GM23338 (cell line): Measurements from ENCODE around the gene ITGA7. TPM values are rescaled to one million over a fixed set of nuclear protein-coding genes. Genes with fewer than 3 reads are reported as not detected.

Experiments used
- ATAC-seq: fragments of 200-7000 bp; cut with Tn5 transposase; 3 replicates; pipeline ENCODE4 v1.9.1; 2020
- DNase-seq: peaks from one replicate; pipeline ENCODE4 v3.0.0-alpha.2; 2015; ENCODE audit warnings: low spot score
- H2AFZ ChIP-seq: fragments of 200-600 bp; sonication (generic); 2 replicates; pipeline ENCODE4 v1.8.0; 2016; ENCODE audit warnings: antibody characterized with exemption, mild to moderate bottlenecking, moderate library complexity
- H3F3A ChIP-seq: fragments of 200-600 bp; sonication (generic); replicated peaks from 2 replicates; pipeline ENCODE4 v1.8.0; 2017; ENCODE audit warnings: antibody characterized with exemption, mixed run types, low read depth
- H3K27ac ChIP-seq: fragments of 200-600 bp; sonication (generic); 2 replicates; pipeline ENCODE4 v1.6.1; 2016; ENCODE audit warnings: low read depth
- H3K27me3 ChIP-seq: fragments of 200-600 bp; sonication (generic); 2 replicates; pipeline ENCODE4 v1.8.0; 2016; ENCODE audit warnings: mild to moderate bottlenecking, mixed run types, moderate library complexity; ENCODE audit not compliant: insufficient read depth
- H3K36me3 ChIP-seq: fragments of 200-600 bp; sonication (generic); 2 replicates; pipeline ENCODE4 v1.8.0; 2016; ENCODE audit warnings: mild to moderate bottlenecking; ENCODE audit not compliant: insufficient read depth
- H3K4me1 ChIP-seq: fragments of 200-600 bp; sonication (generic); 2 replicates; pipeline ENCODE4 v1.8.0; 2016; ENCODE audit warnings: mild to moderate bottlenecking, moderate library complexity; ENCODE audit not compliant: insufficient read depth
- H3K4me2 ChIP-seq: fragments of 200-600 bp; sonication (generic); 2 replicates; pipeline ENCODE4 v1.7.1; 2017; ENCODE audit warnings: mixed run types
- H3K4me3 ChIP-seq: fragments of 200-600 bp; sonication (generic); 2 replicates; pipeline ENCODE4 v1.6.1; 2016; ENCODE audit warnings: mixed run types
- H3K79me2 ChIP-seq: fragments of 200-600 bp; sonication (generic); replicated peaks from 2 replicates; pipeline ENCODE4 v1.8.0; 2017; ENCODE audit warnings: mild to moderate bottlenecking; ENCODE audit not compliant: insufficient read depth
- H3K9me2 ChIP-seq: fragments of 200-600 bp; sonication (generic); 2 replicates; pipeline ENCODE4 v1.8.0; 2017; ENCODE audit not compliant: insufficient read depth
- H4K20me1 ChIP-seq: fragments of 200-600 bp; sonication (generic); replicated peaks from 2 replicates; pipeline ENCODE4 v1.8.0; 2017; ENCODE audit warnings: mild to moderate bottlenecking; ENCODE audit not compliant: insufficient read depth
- H3K27ac Mint-ChIP-seq: 2 replicates; pipeline ENCODE4 v1.8.0; 2020; ENCODE audit warnings: inconsistent platforms, mild to moderate bottlenecking, moderate library complexity, mixed read lengths
- H3K27me3 Mint-ChIP-seq: 3 replicates; pipeline ENCODE4 v1.8.0; 2022; ENCODE audit warnings: low read depth, mild to moderate bottlenecking, moderate library complexity, mixed read lengths, inconsistent platforms; ENCODE audit not compliant: insufficient read depth, poor library complexity
- H3K36me3 Mint-ChIP-seq: 3 replicates; pipeline ENCODE4 v1.8.0; 2021; ENCODE audit warnings: low read depth, mild to moderate bottlenecking, inconsistent platforms, moderate library complexity, mixed read lengths
- H3K4me1 Mint-ChIP-seq: 3 replicates; pipeline ENCODE4 v1.8.0; 2020; ENCODE audit warnings: mild to moderate bottlenecking, inconsistent platforms, mixed read lengths
- H3K4me3 Mint-ChIP-seq: 3 replicates; pipeline ENCODE4 v1.8.0; 2021; ENCODE audit warnings: moderate library complexity, mild to moderate bottlenecking, inconsistent platforms, mixed read lengths
- H3K9me3 Mint-ChIP-seq: 3 replicates; pipeline ENCODE4 v1.8.0; 2020; ENCODE audit warnings: moderate library complexity, mild to moderate bottlenecking, inconsistent platforms, mixed read lengths
- CTCF ChIP-seq, 2 experiments: fragments of 200-600 bp in 1 of 2; sonication (generic) in 1 of 2; conservative IDR thresholded peaks; 2 replicates each; pipeline versions ENCODE4 v1.5.1 to v1.6.1; 2016 to 2017; ENCODE audit warnings: antibody characterized with exemption in 2 of 2, low read depth in 2 of 2, mild to moderate bottlenecking in 2 of 2, moderate library complexity in 1 of 2
- EZH2 ChIP-seq: fragments of 200-600 bp; sonication (generic); IDR thresholded peaks from one replicate; pipeline ENCODE4 v1.8.0; 2017; ENCODE audit warnings: antibody characterized with exemption, mild to moderate bottlenecking, low read depth; ENCODE audit not compliant: unreplicated experiment
- JUNB ChIP-seq: IDR thresholded peaks from one replicate; pipeline ENCODE4 v1.6.1; 2016; ENCODE audit warnings: antibody characterized with exemption; ENCODE audit not compliant: unreplicated experiment
- NANOG ChIP-seq: IDR thresholded peaks from 2 replicates; pipeline ENCODE4 v1.6.1; 2016; ENCODE audit warnings: antibody characterized with exemption, borderline replicate concordance
- REST ChIP-seq: IDR thresholded peaks from one replicate; pipeline ENCODE4 v1.6.1; 2018; ENCODE audit warnings: antibody characterized with exemption; ENCODE audit not compliant: unreplicated experiment
- STAT1 ChIP-seq: IDR thresholded peaks from one replicate; pipeline ENCODE4 v1.6.1; 2016; ENCODE audit warnings: antibody characterized with exemption; ENCODE audit not compliant: unreplicated experiment
- ZNF114 ChIP-seq: fragments of 250-450 bp; sonication (Bioruptor Pico); IDR thresholded peaks from 2 replicates; pipeline ENCODE4 v1.5.0; 2020; ENCODE audit warnings: mild to moderate bottlenecking, moderate library complexity
- ZNF462 ChIP-seq: fragments of 250-450 bp; sonication (Bioruptor Pico); IDR thresholded peaks from 2 replicates; pipeline ENCODE4 v1.5.0; 2020; ENCODE audit warnings: mild to moderate bottlenecking, moderate library complexity
- polyA plus RNA-seq: library from polyadenylated mRNA; unstranded; fragments of >200 nt; fragmentation: Nextera tagmentation; extraction: Ambion mirVana; gene quantifications from 2 replicates; pipeline ENCODE4 v1.2.1, GENCODE V29; 2016
- total RNA-seq: library from RNA; depleted of rRNA; stranded (reverse); fragments of >200 nt; shearing (Covaris generic); gene quantifications from 2 replicates; pipeline ENCODE4 v1.2.3, GENCODE V29; 2014

The ITGA7 gene
- total and polyA plus RNA-seq, 2 experiments from 2014 or later, result 20.0 to 49.1 TPM

GRCh38 chr12:55641595-55641994 lies 66.1 kb downstream of the ITGA7 start:
- peaks cover 5% of the 10 kb centered on the region for H3K27me3 Mint-ChIP-seq
- no peak overlapping the region for H3K27ac Mint-ChIP-seq
- ATAC-seq (no peak), DNase-seq (no peak)
- Histone ChIP-seq H3K27ac (no peak overlapping the region), H3K79me2 (no peaks in the 10 kb centered on the region), H3K4me3 (no peak overlapping the region), H3K4me2 (no peak overlapping the region), H4K20me1 (no peaks in the 10 kb centered on the region), H3K4me1 (no peaks in the 10 kb centered on the region), H3K9me2 (0 out of 2 replicates have a peak, but pooled peaks cover 1% of the 10 kb centered on the region), H3F3A (no peaks in the 10 kb centered on the region), H3K27me3 (no peaks in the 10 kb centered on the region), H2AFZ (no peak overlapping the region), H3K36me3 (no peaks in the 10 kb centered on the region)
- TF ChIP-seq CTCF (conservative IDR thresholded peaks at IDR 0.05; ENCODE audit: low read depth in 2 of 2) (no peak), ZNF114 (CRISPR knock-in tag) (no peak), JUNB (no peak), ZNF462 (CRISPR knock-in tag) (no peak), EZH2 (no peak), REST (no peak), NANOG (no peak), STAT1 (no peak)
- H3K9me3 Mint-ChIP-seq, result peaks cover 7% of the 10 kb centered on the region
- peaks cover 3% of the 10 kb centered on the region; the same call in 1 of the 3 replicates for H3K36me3 Mint-ChIP-seq
- peaks cover 2% of the 10 kb centered on the region; the same call in 1 of the 3 replicates for H3K4me1 Mint-ChIP-seq
- no peak overlapping the region for H3K4me3 Mint-ChIP-seq
